Measurements from ENCODE around the gene GSTT4. TPM values are rescaled to one million over a fixed set of nuclear protein-coding genes. Genes with fewer than 3 reads are reported as not detected.
A peak's percentile ranks its signal among the peaks of the same experiment; 100 is the strongest.

GSTT4 gene
- total and polyA plus RNA-seq, 2 of the 13 experiments (the other 11 are each of a cell fraction or from before 2014, with no cell fraction given): 0.59 to 0.62 TPM

GRCh38 chr22:24008381-24009226 is 3.4 kb upstream of the GSTT4 start (continued):
- TF ChIP-seq ZNF414 (CRISPR knock-in tag; IDR thresholded peaks at IDR 0.05) (0 out of 2 replicates have a peak, but pooled peaks have one; percentile 78), ZSCAN29 (CRISPR knock-in tag; conservative IDR thresholded peaks at IDR 0.05) (no peak), TGIF2 (CRISPR knock-in tag; IDR thresholded peaks at IDR 0.05) (peak; percentile 55; the same call in 1 of the 2 replicates), TOPORS (CRISPR knock-in tag; IDR thresholded peaks at IDR 0.05) (no peak), MZF1 (CRISPR knock-in tag; IDR thresholded peaks at IDR 0.05; ENCODE audit: borderline replicate concordance) (no peak), SCMH1 (CRISPR knock-in tag; IDR thresholded peaks at IDR 0.05; ENCODE audit: borderline replicate concordance) (no peak), ZNF225 (CRISPR knock-in tag; IDR thresholded peaks at IDR 0.05) (no peak), PATZ1 (CRISPR knock-in tag; IDR thresholded peaks at IDR 0.05) (0 out of 2 replicates have a peak, but pooled peaks have one; percentile 21), AKAP8 (CRISPR knock-in tag; IDR thresholded peaks at IDR 0.05) (no peak), CHD4 (IDR thresholded peaks at IDR 0.05; ENCODE audit: borderline replicate concordance, low read length) (peak; percentile 97), THYN1 (CRISPR knock-in tag; IDR thresholded peaks at IDR 0.05; ENCODE audit: borderline replicate concordance, low read depth) (no peak), ELF4 (CRISPR knock-in tag; IDR thresholded peaks at IDR 0.05; ENCODE audit: borderline replicate concordance) (no peak), ZNF557 (CRISPR knock-in tag; IDR thresholded peaks at IDR 0.05) (no peak), MEF2D (CRISPR knock-in tag; IDR thresholded peaks at IDR 0.05) (no peak; the same call in 1 of the 2 replicates), RXRB (CRISPR knock-in tag; IDR thresholded peaks at IDR 0.05; ENCODE audit: borderline replicate concordance) (no peak; the same call in 1 of the 2 replicates), PHB2 (IDR thresholded peaks at IDR 0.05; ENCODE audit: partially characterized antibody) (no peak), ASH2L (IDR thresholded peaks at IDR 0.05; ENCODE audit: insufficient read length, low read depth, low read length) (peak; percentile 82), HMG20A (CRISPR knock-in tag; IDR thresholded peaks at IDR 0.05; ENCODE audit: borderline replicate concordance) (no peak), MYPOP (CRISPR knock-in tag; IDR thresholded peaks at IDR 0.05) (no peak), SMYD3 (CRISPR knock-in tag; IDR thresholded peaks at IDR 0.05) (no peak), ISX (CRISPR knock-in tag; conservative IDR thresholded peaks at IDR 0.05) (no peak), ZNF850 (CRISPR knock-in tag; conservative IDR thresholded peaks at IDR 0.05) (no peak)

All from HepG2 (cell line).